Liver (tissue), 9 donors: ENCODE measurements around the gene SLC39A12. TPM values are rescaled to one million over a fixed set of nuclear protein-coding genes. Genes with fewer than 3 reads are reported as not detected.

Source experiments
- DNase-seq: peaks from one replicate; pipeline ENCODE4 v3.0.0-alpha.2; 2017; ENCODE audit warnings: low spot score
- H3K27ac ChIP-seq, 2 donors: one replicate each; pipeline ENCODE4 v1.7.0; 2013; ENCODE audit warnings: inconsistent platforms in 2 of 2, low read length in 2 of 2, control low read depth in 1 of 2, low read depth in 1 of 2, mild to moderate bottlenecking in 1 of 2
- H3K27me3 ChIP-seq, 4 donors: one replicate each; pipeline versions ENCODE4 v1.6.1 to v1.7.0; 2013; ENCODE audit warnings: low read length in 3 of 4, inconsistent platforms in 1 of 4, mild to moderate bottlenecking in 1 of 4, moderate library complexity in 1 of 4; ENCODE audit not compliant: control insufficient read depth in 4 of 4, insufficient read depth in 4 of 4
- H3K36me3 ChIP-seq, 4 donors: one replicate each; pipeline versions ENCODE4 v1.6.1 to v1.7.0; 2013; ENCODE audit warnings: low read length in 3 of 4, mild to moderate bottlenecking in 3 of 4, low read depth in 1 of 4, moderate library complexity in 1 of 4; ENCODE audit not compliant: control insufficient read depth in 4 of 4, insufficient read depth in 3 of 4
- H3K4me1 ChIP-seq, 4 donors: one replicate each; pipeline versions ENCODE4 v1.6.1 to v1.7.0; 2013; ENCODE audit warnings: low read length in 3 of 4, mild to moderate bottlenecking in 3 of 4, moderate library complexity in 1 of 4; ENCODE audit not compliant: control insufficient read depth in 4 of 4, insufficient read depth in 4 of 4
- H3K4me3 ChIP-seq, 3 donors: one replicate each; pipeline versions ENCODE4 v1.6.1 to v1.7.0; 2013; ENCODE audit warnings: low read length in 3 of 3, control low read depth in 1 of 3, low read depth in 1 of 3, mild to moderate bottlenecking in 1 of 3
- H3K9ac ChIP-seq, 2 donors: one replicate each; pipeline ENCODE4 v1.7.0; 2013; ENCODE audit warnings: low read length in 2 of 2, mild to moderate bottlenecking in 2 of 2, moderate library complexity in 2 of 2, control low read depth in 1 of 2, low read depth in 1 of 2
- H3K9me3 ChIP-seq, 4 donors: one replicate each; pipeline versions ENCODE4 v1.6.1 to v1.7.0; 2013; ENCODE audit warnings: low read length in 3 of 4; ENCODE audit not compliant: control insufficient read depth in 4 of 4
- EGR1 ChIP-seq, 2 donors: IDR thresholded peaks; 2 replicates each; pipeline ENCODE4 v1.6.1; 2016 to 2018; ENCODE audit warnings: antibody characterized with exemption in 2 of 2, low read depth in 2 of 2
- FOXA2 ChIP-seq: IDR thresholded peaks from 2 replicates; pipeline ENCODE4 v1.6.1; 2016; ENCODE audit warnings: antibody characterized with exemption
- HNF4A ChIP-seq, 2 donors: conservative IDR thresholded peaks; 2 replicates each; pipeline ENCODE4 v1.6.1; 2016; ENCODE audit warnings: antibody characterized with exemption in 2 of 2, mild to moderate bottlenecking in 2 of 2
- HNF4G ChIP-seq: IDR thresholded peaks from 2 replicates; pipeline ENCODE4 v1.6.1; 2016; ENCODE audit warnings: antibody characterized with exemption
- JUND ChIP-seq, 2 donors: IDR thresholded peaks; 2 replicates each; pipeline ENCODE4 v1.6.1; 2016; ENCODE audit warnings: antibody characterized with exemption in 2 of 2
- MAX ChIP-seq: IDR thresholded peaks from 2 replicates; pipeline ENCODE4 v1.6.1; 2016; ENCODE audit warnings: antibody characterized with exemption
- NR2F2 ChIP-seq: IDR thresholded peaks from 2 replicates; pipeline ENCODE4 v1.6.1; 2016; ENCODE audit warnings: antibody characterized with exemption
- RAD21 ChIP-seq, 2 donors: IDR thresholded peaks; 2 replicates each; pipeline ENCODE4 v1.6.1; 2016; ENCODE audit warnings: antibody characterized with exemption in 2 of 2, mild to moderate bottlenecking in 2 of 2
- REST ChIP-seq: IDR thresholded peaks from 2 replicates; pipeline ENCODE4 v1.6.1; 2016; ENCODE audit warnings: antibody characterized with exemption, mild to moderate bottlenecking
- RXRA ChIP-seq, 2 donors: IDR thresholded peaks; 2 replicates each; pipeline ENCODE4 v1.6.1; 2017 to 2018; ENCODE audit warnings: antibody characterized with exemption in 2 of 2, mild to moderate bottlenecking in 1 of 2
- SP1 ChIP-seq: IDR thresholded peaks from 2 replicates; pipeline ENCODE4 v1.6.1; 2018; ENCODE audit warnings: antibody characterized with exemption, mild to moderate bottlenecking
- TAF1 ChIP-seq: conservative IDR thresholded peaks from 2 replicates; pipeline ENCODE4 v1.6.1; 2016; ENCODE audit warnings: antibody characterized with exemption, mild to moderate bottlenecking
- ZBTB33 ChIP-seq: IDR thresholded peaks from 2 replicates; pipeline ENCODE4 v1.6.1; 2016; ENCODE audit warnings: antibody characterized with exemption
- WGBS: extraction: QIAGEN DNeasy Blood & Tissue Kit; methylation state at CpG from one replicate; pipeline ENCODE4 v1.1.7; 2013; 5-methylcytosine and 5-hydroxymethylcytosine counted together
- polyA plus RNA-seq, 2 donors: library from polyadenylated mRNA; stranded (reverse) in 1 of 2; unstranded in 1 of 2; fragments of 200-250 nt in 1 of 2; fragments of >200 nt in 1 of 2; fragmentation: Nextera tagmentation in 1 of 2; extraction: Ambion mirVana in 1 of 2; gene quantifications; one replicate each; pipeline versions ENCODE4 v1.2.1 to v1.2.3, GENCODE V29; 2013 to 2015
- total RNA-seq, 2 donors: library from RNA; depleted of rRNA; stranded (reverse); fragments of >200 nt; gene quantifications; one replicate each; pipeline ENCODE4 v1.2.3, GENCODE V29; 2014
- donor health status: healthy.
- donor health status: healthy.
- donor health status: healthy.
- donor health status: healthy.
- donor health status: healthy.

Gene SLC39A12
- total and polyA plus RNA-seq, 4 donors, result 0.05 to 0.08 TPM; not detected in 2

GRCh38 chr10:18066947-18067346 lies 115.2 kb downstream of the SLC39A12 start:
- no peak for TF ChIP-seq RAD21 (IDR thresholded peaks at IDR 0.05)

GRCh38 chr10:18068401-18068800 lies 116.7 kb downstream of the SLC39A12 start:
- Histone ChIP-seq H3K9ac (no peak overlapping the region), H3K4me1 (no peaks in the 10 kb centered on the region), H3K4me3 (no peak overlapping the region), H3K9me3 (no peaks in the 10 kb centered on the region), H3K27ac (no peak overlapping the region), H3K27me3 (peaks cover 0 to 4% (median 0%) of the 10 kb centered on the region in 4 donors), H3K36me3 (no peaks in the 10 kb centered on the region)
- TF ChIP-seq FOXA2, result no peak
- no peak for TF ChIP-seq SP1
- 82% methylated on average over 4 of the region's 4 CpGs for WGBS
- no peak for DNase-seq

More at GRCh38 chr10:18066947-18067346, 115.2 kb downstream of the SLC39A12 start:
- Histone ChIP-seq H3K27me3 (peaks cover 0 to 4% (median 0%) of the 10 kb centered on the region in 4 donors), H3K9me3 (no peaks in the 10 kb centered on the region), H3K36me3 (no peaks in the 10 kb centered on the region), H3K27ac (no peak overlapping the region), H3K4me3 (no peak overlapping the region), H3K9ac (no peak overlapping the region), H3K4me1 (no peaks in the 10 kb centered on the region)
- no peak for DNase-seq
- WGBS, result 83% methylated on average over 4 of the region's 4 CpGs

GRCh38 chr10:18071591-18071990 lies 119.9 kb downstream of the SLC39A12 start:
- H3K27ac ChIP-seq, result no peak overlapping the region
- no peaks in the 10 kb centered on the region for H3K36me3 ChIP-seq
- H3K27me3 ChIP-seq, result peaks cover 0 to 4% (median 0%) of the 10 kb centered on the region in 4 donors
- H3K4me1 ChIP-seq, result no peaks in the 10 kb centered on the region
- H3K9ac ChIP-seq, result no peak overlapping the region
- H3K4me3 ChIP-seq, result no peak overlapping the region
- no peak for DNase-seq
- H3K9me3 ChIP-seq, result peaks cover 0 to 2% (median 0%) of the 10 kb centered on the region in 4 donors
- WGBS, result 60% methylated on average over 2 of the region's 2 CpGs
- TF ChIP-seq TAF1 (no peak), HNF4A (conservative IDR thresholded peaks at IDR 0.05) (no peak), JUND (IDR thresholded peaks at IDR 0.05) (no peak), NR2F2 (no peak), MAX (no peak), ZBTB33 (no peak), REST (no peak), EGR1 (IDR thresholded peaks at IDR 0.05; ENCODE audit: low read depth in 2 of 2) (no peak), SP1 (no peak), RXRA (IDR thresholded peaks at IDR 0.05) (no peak), HNF4G (no peak)
